B cell (primary cell): ENCODE results near the gene CNTNAP2. TPM values are rescaled to one million over a fixed set of nuclear protein-coding genes. Genes with fewer than 3 reads are reported as not detected.

ENCODE experiments used
- ATAC-seq: fragments of 200-7000 bp; cut with Tn5 transposase; one replicate; pipeline ENCODE4 v1.10.0; 2021; ENCODE audit warnings: low read depth, mild to moderate bottlenecking, moderate number of reproducible peaks, moderate library complexity
- CTCF ChIA-PET: fragments of 350-600 bp; sonication (Branson Sonifier 250); formaldehyde crosslinking; loops from one replicate; lab custom pipeline; 2021; ENCODE audit warnings: antibody characterized with exemption, inconsistent platforms; lab: Charles Lee
- POLR2A ChIA-PET: fragments of 350-600 bp; sonication (Branson Sonifier 250); formaldehyde crosslinking; loops from one replicate; lab custom pipeline; 2021; ENCODE audit warnings: antibody characterized with exemption; lab: Charles Lee
- DNase-seq: peaks from one replicate; pipeline ENCODE4 v3.0.0; 2013
- H2AFZ ChIP-seq: 2 replicates; pipeline ENCODE4 v1.6.1; 2012; ENCODE audit warnings: mild to moderate bottlenecking, low read depth, low read length; ENCODE audit not compliant: insufficient read depth, poor library complexity, severe bottlenecking
- H3K27ac ChIP-seq, 2 donors: 1 replicate in 1 of 2; 2 replicates in 1 of 2; pipeline ENCODE4 v1.5.1; 2012 to 2013; ENCODE audit warnings: low read length in 2 of 2, mild to moderate bottlenecking in 2 of 2, moderate library complexity in 1 of 2
- H3K27me3 ChIP-seq, 4 experiments: fragments of 200-600 bp in 1 of 4; sonication (generic) in 1 of 4; replicated peaks in 1 of 4; 1 replicate in 2 of 4; 2 replicates in 2 of 4; pipeline versions ENCODE4 v1.6.1 to v1.7.0; 2013 to 2016; ENCODE audit warnings: low read length in 3 of 4, mild to moderate bottlenecking in 2 of 4, mixed read lengths in 1 of 4, moderate library complexity in 1 of 4; ENCODE audit not compliant: insufficient read depth in 4 of 4, control insufficient read depth in 3 of 4; ENCODE audit errors: control extremely low read depth in 1 of 4
- H3K36me3 ChIP-seq, 2 experiments: replicated peaks in 1 of 2; 1 replicate in 1 of 2; 2 replicates in 1 of 2; pipeline versions ENCODE4 v1.6.1 to v1.7.1; 2013; ENCODE audit warnings: low read length in 1 of 2; ENCODE audit not compliant: insufficient read depth in 2 of 2, control insufficient read depth in 1 of 2; ENCODE audit errors: control extremely low read depth in 1 of 2, extremely low read depth in 1 of 2
- H3K4me1 ChIP-seq, 2 donors: fragments of 200-600 bp in 1 of 2; sonication (generic) in 1 of 2; 1 replicate in 1 of 2; 2 replicates in 1 of 2; pipeline versions ENCODE4 v1.5.1 to v1.6.1; 2013 to 2017; ENCODE audit warnings: low read length in 2 of 2; ENCODE audit not compliant: control insufficient read depth in 2 of 2, insufficient read depth in 2 of 2
- H3K4me2 ChIP-seq: replicated peaks from 2 replicates; pipeline ENCODE3; 2012; ENCODE audit warnings: mild to moderate bottlenecking, low read depth, low read length; ENCODE audit not compliant: poor library complexity, severe bottlenecking
- H3K4me3 ChIP-seq, 5 experiments: fragments of 200-600 bp in 1 of 5; sonication (generic) in 1 of 5; 1 replicate in 3 of 5; 2 replicates in 2 of 5; pipeline versions ENCODE4 v1.5.1 to v1.7.0; 2011 to 2016; ENCODE audit warnings: low read length in 4 of 5, mild to moderate bottlenecking in 4 of 5, low read depth in 2 of 5, control low read depth in 1 of 5, moderate library complexity in 1 of 5; ENCODE audit not compliant: insufficient read depth in 1 of 5; ENCODE audit errors: control extremely low read depth in 1 of 5, extremely low read depth in 1 of 5
- H3K79me2 ChIP-seq: fragments of 200-600 bp; sonication (generic); one replicate; pipeline ENCODE4 v1.6.0; 2016; ENCODE audit warnings: low read length; ENCODE audit not compliant: control insufficient read depth, insufficient read depth
- H3K9ac ChIP-seq: fragments of 200-600 bp; sonication (generic); 2 replicates; pipeline ENCODE4 v1.6.1; 2017; ENCODE audit warnings: mild to moderate bottlenecking, low read length, moderate library complexity
- H3K9me3 ChIP-seq, 3 donors: one replicate each; pipeline versions ENCODE4 v1.6.1 to v1.7.1; 2013; ENCODE audit warnings: low read length in 2 of 3; ENCODE audit not compliant: control insufficient read depth in 2 of 3, insufficient read depth in 1 of 3; ENCODE audit errors: control extremely low read depth in 1 of 3
- H4K20me1 ChIP-seq: 2 replicates; pipeline ENCODE4 v1.6.0; 2012; ENCODE audit warnings: mild to moderate bottlenecking, low read length; ENCODE audit not compliant: insufficient read depth, control insufficient read depth, poor library complexity, severe bottlenecking
- H3K27ac Mint-ChIP-seq: one replicate; pipeline ENCODE4 v1.8.0; 2021; ENCODE audit warnings: mixed read lengths
- H3K27me3 Mint-ChIP-seq: one replicate; pipeline ENCODE4 v1.8.0; 2021; ENCODE audit warnings: mixed read lengths
- H3K4me1 Mint-ChIP-seq: one replicate; pipeline ENCODE4 v1.8.0; 2021; ENCODE audit warnings: mixed read lengths
- H3K4me3 Mint-ChIP-seq: one replicate; pipeline ENCODE4 v1.8.0; 2021; ENCODE audit warnings: mixed read lengths
- H3K9me3 Mint-ChIP-seq: one replicate; pipeline ENCODE4 v1.8.0; 2022; ENCODE audit warnings: mixed read lengths; ENCODE audit not compliant: insufficient read depth
- EZH2 ChIP-seq: IDR thresholded peaks from 2 replicates; pipeline ENCODE4 v1.6.1; 2012; ENCODE audit warnings: borderline replicate concordance, low read depth, mild to moderate bottlenecking, moderate library complexity, low read length; ENCODE audit not compliant: insufficient read depth, poor library complexity, severe bottlenecking
- WGBS: methylation state at CpG from one replicate; pipeline ENCODE4 v1.1.5; 2013; ENCODE audit warnings: missing lambda C conversion rate; ENCODE audit not compliant: insufficient coverage; 5-methylcytosine and 5-hydroxymethylcytosine counted together
- intact Hi-C: fragments of 100-400 bp; cut with micrococcal nuclease; formaldehyde crosslinking; loops from one replicate; pipeline ENCODE4 v1.10.0; 2022
- polyA plus RNA-seq: library from polyadenylated mRNA; depleted of rRNA; stranded (reverse); fragments of >200 nt; gene quantifications from 2 replicates; pipeline ENCODE4 v1.2.3, GENCODE V29; 2012
- total RNA-seq, 2 donors: library from RNA; stranded (reverse); fragments of 120-200 nt in 1 of 2; gene quantifications; 1 replicate in 1 of 2; 2 replicates in 1 of 2; pipeline versions ENCODE4 v1.2.3 to v1.2.4, GENCODE V29; 2013 to 2022
- TF ChIP-seq, protein P1 (sequence below): fragments of 200-600 bp; IDR thresholded peaks from one replicate; pipeline ENCODE4 v1.8.0; 2022; ENCODE audit warnings: antibody characterized with exemption, mild to moderate bottlenecking

Gene CNTNAP2
- total and polyA plus RNA-seq, 2 donors (not counting 1 experiment from before 2014, with no cell fraction given): 7.4 to 16.6 TPM

DNA sequence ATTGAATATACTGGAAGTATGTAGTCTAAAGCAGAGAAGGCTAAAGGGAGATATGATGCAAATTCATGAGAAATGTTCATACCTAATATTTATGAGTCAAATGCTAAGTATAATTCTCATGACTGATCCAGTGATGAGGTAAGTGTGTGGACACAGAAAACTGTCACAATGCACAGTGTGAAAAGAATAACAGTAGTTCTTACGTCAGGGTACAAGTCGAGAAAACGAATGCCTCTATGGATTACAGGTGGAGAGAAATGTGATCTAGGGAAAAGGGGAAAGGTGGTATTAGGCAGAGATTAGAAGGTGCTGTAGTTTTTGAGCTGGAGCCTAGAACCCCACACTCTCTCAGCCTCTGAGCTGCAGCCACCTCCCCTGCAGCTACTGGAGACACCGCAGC lies 542.0 kb downstream of the CNTNAP2 start:
- DNase-seq: no peak
- Histone ChIP-seq H3K9ac (no peak overlapping the region), H3K36me3 (no peaks in the 10 kb centered on the region), H3K4me1 (no peaks in the 10 kb centered on the region), H4K20me1 (no peaks in the 10 kb centered on the region), H3K27me3 (no peaks in the 10 kb centered on the region), H3K4me2 (no peak overlapping the region), H3K4me3 (no peak overlapping the region), H3K27ac (no peak overlapping the region), H2AFZ (no peak overlapping the region), H3K9me3 (peaks cover 0 to 3% (median 0%) of the 10 kb centered on the region in 3 donors), H3K79me2 (no peaks in the 10 kb centered on the region)
- CTCF ChIA-PET: no interaction called here
- intact Hi-C loops: no loop called here
- Mint-ChIP-seq H3K9me3 (peaks cover 2% of the 10 kb centered on the region), H3K4me3 (no peak overlapping the region), H3K27me3 (no peaks in the 10 kb centered on the region), H3K4me1 (no peaks in the 10 kb centered on the region), H3K27ac (no peak overlapping the region)
- TF ChIP-seq, protein P1, sequence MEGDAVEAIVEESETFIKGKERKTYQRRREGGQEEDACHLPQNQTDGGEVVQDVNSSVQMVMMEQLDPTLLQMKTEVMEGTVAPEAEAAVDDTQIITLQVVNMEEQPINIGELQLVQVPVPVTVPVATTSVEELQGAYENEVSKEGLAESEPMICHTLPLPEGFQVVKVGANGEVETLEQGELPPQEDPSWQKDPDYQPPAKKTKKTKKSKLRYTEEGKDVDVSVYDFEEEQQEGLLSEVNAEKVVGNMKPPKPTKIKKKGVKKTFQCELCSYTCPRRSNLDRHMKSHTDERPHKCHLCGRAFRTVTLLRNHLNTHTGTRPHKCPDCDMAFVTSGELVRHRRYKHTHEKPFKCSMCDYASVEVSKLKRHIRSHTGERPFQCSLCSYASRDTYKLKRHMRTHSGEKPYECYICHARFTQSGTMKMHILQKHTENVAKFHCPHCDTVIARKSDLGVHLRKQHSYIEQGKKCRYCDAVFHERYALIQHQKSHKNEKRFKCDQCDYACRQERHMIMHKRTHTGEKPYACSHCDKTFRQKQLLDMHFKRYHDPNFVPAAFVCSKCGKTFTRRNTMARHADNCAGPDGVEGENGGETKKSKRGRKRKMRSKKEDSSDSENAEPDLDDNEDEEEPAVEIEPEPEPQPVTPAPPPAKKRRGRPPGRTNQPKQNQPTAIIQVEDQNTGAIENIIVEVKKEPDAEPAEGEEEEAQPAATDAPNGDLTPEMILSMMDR: no peak
- no peak for TF ChIP-seq EZH2
- WGBS: 84% methylated on average over 4 of the region's 4 CpGs
- no peak for ATAC-seq
- POLR2A ChIA-PET: no interaction called here

DNA sequence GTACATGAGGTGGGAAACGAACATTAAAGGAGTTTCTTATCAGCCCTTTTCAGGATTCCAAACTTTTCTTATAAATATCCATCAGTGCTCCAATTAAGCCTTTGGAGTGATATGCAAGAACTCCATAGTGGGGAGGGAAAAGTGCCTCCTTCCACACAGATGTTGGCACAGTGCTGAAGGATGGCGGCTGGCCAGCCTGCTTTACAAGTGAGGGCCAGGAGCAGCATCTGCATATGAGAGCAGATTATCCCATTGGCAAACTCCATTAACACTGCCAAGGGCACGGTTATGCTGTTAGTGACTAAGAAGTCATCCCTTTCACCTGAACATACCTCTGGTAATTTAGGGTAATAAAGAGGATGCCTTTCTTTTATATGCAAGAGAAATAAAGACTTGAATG lies 543.1 kb downstream of the CNTNAP2 start:
- no peaks in the 10 kb centered on the region for H3K27me3 ChIP-seq
- Mint-ChIP-seq H3K27me3 (no peaks in the 10 kb centered on the region), H3K9me3 (peaks cover 2% of the 10 kb centered on the region), H3K27ac (no peak overlapping the region), H3K4me1 (no peaks in the 10 kb centered on the region), H3K4me3 (no peak overlapping the region)
- ChIA-PET CTCF (no interaction called here), POLR2A (no interaction called here)
- no peak overlapping the region for H3K9ac ChIP-seq
- no peak overlapping the region for H3K27ac ChIP-seq
- no CpG with 5 or more reads among the region's 3 CpGs for WGBS
- ATAC-seq (no peak), DNase-seq (no peak)
- no peaks in the 10 kb centered on the region for H3K36me3 ChIP-seq
- H4K20me1 ChIP-seq: no peaks in the 10 kb centered on the region
- H3K4me2 ChIP-seq: no peak overlapping the region
- TF ChIP-seq, protein P1: no peak
- peaks cover 0 to 7% (median 0%) of the 10 kb centered on the region in 3 donors for H3K9me3 ChIP-seq
- H3K4me3 ChIP-seq: no peak overlapping the region
- no peak overlapping the region for H2AFZ ChIP-seq
- intact Hi-C loops: no loop called here
- no peaks in the 10 kb centered on the region for H3K4me1 ChIP-seq
- H3K79me2 ChIP-seq: no peaks in the 10 kb centered on the region
